ENCODE results near the gene DUSP9.

- no peak for TF ChIP-seq CTCF (IDR thresholded peaks at IDR 0.05)
- TF ChIP-seq POLR2A (IDR thresholded peaks at IDR 0.05): no peak
Observed at GRCh38 chrX:153653556-153653955, 6.6 kb downstream of the DUSP9 start.
